Measurements from ENCODE around the gene PRKAR2B.

DNA sequence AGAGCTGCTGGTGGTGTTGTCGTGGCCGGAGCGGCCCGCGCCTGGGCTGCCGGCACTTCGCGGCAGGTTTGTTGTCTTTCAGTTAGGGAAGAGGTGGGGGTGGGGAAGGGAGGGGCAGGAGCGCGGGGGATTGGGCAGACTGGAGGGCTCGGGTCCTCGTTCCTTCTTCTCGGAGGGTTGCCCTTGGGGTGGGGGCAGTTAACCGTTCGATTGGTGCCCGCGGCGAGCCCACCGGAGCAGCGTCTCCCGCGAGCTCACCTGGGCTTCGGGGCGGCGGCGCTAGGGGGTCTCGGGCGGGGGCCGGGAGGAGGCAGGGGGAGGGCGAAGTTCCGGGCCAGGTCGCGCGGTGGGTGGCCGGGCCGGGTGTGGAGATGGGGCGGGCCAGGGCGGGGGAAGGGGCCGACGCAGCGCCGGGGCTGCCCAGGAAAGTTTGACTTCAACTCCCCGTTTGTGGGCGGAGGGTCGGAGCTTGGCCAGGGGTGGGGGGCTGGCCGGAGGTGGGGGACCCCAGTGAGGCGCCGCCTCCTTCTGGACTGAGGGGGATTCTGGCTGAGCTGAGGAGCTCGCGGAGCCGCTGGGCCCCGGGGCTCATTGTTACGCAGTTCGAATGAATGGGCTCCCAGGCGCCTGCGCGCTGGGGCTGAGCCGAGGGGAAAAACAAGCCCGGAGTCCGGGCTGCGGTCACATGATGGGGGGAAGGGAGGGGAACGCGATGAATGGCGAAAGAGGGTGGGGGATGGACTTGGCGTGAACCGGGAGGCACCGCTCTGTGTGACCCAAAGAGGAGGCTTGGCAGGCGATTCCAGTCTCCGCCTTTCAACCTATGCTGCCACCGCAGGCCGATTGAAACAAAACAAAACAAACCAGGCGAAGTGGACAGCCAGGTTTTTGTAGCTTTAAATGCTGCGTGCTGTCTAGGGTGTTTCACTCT lies 124.9 kb downstream of the PRKAR2B start:
- TF ChIP-seq CTCF (IDR thresholded peaks at IDR 0.05) (peak in 1 of 3 donors; percentile 35), EP300 (IDR thresholded peaks at IDR 0.05) (peak; percentile 11), POLR2A (IDR thresholded peaks at IDR 0.05) (peak; percentile 59)
